ENCODE data around the gene EMC10.

EMC10 gene

GRCh38 chr19:50479761-50480251, 3.5 kb downstream of the EMC10 start:
- no peak for DNase-seq

DNA sequence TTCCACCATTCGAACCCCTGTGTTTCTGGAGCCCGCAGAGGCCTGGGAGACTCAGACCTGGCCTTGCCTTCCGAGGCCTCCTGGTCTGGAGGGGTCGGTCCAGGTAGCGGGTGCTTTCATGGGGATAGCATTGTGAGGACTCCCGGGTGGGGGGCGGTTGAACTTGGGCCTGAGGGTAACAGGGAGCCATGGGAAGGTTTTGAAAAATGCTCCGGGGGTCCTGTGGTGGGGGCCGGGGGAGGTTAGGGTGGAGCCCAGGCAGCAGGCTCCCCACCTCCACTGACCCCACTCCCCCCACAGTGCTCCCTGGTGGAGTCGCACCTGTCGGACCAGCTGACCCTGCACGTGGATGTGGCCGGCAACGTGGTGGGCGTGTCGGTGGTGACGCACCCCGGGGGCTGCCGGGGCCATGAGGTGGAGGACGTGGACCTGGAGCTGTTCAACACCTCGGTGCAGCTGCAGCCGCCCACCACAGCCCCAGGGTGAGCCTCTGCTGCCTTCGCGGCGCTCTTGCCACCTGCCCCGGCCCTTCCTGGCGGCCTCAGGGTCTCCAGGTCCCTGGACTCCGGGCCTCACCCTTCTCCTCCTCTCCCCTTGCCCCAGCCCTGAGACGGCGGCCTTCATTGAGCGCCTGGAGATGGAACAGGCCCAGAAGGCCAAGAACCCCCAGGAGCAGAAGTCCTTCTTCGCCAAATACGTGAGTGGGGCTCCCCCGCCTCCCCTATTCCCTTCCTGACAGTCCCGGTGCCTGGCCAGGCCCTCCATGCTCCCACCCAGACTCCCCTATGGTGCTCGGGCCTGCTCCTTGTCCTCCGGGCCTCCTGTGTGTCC, 4.2 kb downstream of the EMC10 start:
- DNase-seq = no peak

DNA sequence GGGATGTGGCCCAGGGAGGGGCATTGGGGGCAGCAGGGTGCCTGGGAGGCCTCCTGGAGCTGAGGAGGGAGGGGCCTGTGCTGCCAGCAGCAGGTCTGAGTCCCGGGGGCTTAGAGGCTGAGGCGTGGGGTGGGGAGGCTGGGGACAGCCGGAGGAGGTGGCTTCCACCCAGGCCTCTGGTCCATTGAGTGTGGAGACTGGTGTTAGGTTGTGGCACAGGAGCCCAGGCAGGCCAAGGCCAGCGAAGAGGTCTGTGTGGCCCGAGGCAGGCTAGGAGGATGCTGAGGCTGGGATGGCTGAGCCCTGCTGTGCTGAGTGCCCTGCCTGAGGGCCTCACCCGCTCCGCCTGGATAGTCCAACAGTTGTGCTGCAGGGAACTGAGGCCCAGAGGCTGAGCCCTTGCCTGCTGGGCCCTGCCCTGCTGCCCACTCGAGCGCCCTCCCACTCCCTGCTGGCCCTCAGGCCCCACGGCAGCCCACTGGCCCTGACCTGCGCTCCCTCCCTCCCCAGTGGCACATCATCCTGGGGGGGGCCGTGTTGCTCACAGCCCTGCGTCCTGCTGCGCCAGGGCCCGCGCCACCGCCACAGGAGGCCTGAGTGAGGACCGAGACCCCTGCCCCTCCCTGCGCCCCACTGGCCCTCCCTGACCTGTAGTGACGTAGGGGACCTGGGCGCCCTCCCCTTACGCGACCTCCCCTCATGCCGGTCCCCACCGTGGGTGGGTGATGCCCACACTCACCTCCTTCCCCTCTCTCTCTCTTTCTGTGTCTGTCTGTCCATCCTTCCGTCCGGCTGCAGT, 5.2 kb downstream of the EMC10 start:
- DNase-seq = no peak

DNA sequence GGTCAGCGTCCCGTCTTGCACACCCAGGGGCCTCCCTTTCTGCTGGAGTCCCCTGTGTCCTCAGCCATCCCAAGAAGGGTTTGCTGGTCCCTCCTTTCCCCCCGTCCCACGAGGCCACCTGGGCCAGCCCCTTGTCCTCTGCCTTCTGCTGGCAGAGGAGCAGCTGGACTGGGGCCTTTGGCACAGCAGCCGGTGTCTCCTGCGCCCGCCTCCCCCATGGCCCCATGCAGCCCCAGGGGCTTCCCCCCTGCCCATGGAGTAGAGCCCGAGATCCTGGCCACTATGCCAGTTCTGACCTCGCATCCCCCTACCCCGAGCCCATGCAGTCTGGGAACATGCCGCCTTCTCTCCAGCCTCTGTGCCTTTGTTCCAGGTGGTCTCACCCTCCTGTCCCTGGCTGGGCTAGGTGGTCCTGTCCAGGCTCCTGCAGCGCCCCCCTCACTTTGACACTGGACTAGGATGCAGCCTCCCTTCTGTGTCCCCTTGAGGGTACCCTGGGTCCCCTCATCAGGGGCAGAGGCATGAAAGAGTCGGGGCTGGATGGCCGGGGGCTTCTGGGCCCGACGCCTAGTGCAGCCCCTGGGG, 6.1 kb downstream of the EMC10 start:
- DNase-seq = no peak

GRCh38 chr19:50482916-50483315, 6.6 kb downstream of the EMC10 start:
- DNase-seq = no peak

- no peak for DNase-seq
Measured at GRCh38 chr19:50485284-50485955, 9.1 kb downstream of the EMC10 start.

DNA sequence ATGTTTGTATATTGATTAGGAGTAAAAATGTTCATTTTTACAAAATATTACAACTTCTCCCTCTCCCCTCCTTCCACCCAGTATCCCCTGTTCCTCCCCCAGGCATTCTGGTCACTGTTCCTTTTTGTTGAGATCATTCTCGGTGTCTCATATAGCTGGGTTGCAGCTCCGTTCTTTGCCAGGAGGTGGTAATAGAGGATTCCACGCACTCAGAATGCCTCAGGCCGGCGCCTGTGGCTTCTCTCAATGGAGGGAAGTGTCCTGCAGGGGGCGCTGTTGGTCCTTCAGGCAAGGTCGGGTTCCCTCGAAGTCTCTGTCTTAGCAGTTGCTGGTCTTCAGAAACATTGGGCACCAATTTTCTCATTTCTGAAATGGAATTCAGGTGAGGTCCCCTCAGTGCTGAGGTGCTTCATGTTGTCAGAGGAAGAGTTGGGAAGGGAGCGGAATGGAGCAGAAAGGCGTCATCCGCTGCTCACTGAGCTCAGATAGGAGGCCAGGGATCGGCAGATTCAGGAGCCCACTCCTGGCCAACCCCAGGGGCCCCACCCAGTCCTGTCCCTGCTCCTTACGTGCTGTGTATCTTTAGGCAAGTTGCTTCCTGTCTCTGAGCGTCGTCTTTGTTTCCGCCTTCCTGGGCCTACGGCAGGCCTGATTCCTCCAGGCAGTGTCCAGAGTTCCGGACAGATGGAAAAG, 10.7 kb downstream of the EMC10 start:
- no peak for DNase-seq

DNA sequence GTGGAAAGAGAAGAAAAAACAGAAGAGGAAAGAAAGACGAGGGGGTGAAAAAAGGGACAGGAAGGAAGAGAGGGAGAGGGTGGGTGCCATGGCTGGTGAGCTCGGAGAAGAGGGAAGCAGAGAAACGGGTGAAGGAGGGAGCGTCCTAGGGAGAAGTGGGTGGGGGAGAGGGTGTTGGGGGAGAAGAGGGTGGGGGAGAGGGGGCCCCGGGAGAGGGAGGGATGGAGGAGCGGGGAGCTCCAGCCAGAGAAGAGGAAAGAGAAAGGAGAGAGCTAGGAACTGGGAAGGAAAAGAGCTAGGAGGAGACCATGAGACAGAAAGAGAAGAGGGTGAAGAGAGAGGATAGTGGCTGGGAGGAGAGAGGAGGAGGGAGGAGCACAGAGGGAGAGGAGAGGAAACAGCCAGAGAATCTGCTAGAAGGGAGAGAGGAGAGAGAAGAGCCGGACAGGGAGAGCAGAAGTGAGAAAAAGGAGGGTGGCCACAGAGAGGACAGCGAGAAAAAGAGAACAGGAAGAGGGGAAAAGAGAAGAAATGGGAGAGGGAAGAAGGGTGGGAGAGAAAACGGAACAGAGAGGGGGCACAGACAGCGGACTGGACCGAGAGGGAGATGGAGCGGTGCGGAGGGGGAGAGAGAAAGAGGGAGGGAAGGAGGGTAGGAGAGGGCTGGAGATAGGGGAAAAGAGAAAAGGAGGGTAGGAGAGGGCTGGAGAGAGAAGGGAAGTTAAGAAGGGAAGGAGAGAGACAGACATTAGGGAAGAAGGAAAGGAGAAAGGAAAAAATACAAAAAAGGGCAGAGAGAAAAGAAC, 12.3 kb downstream of the EMC10 start:
- DNase-seq = no peak

GRCh38 chr19:50489461-50490011, 13.2 kb downstream of the EMC10 start:
- DNase-seq = no peak

GRCh38 chr19:50490411-50490811, 14.1 kb downstream of the EMC10 start:
- DNase-seq = no peak

DNA sequence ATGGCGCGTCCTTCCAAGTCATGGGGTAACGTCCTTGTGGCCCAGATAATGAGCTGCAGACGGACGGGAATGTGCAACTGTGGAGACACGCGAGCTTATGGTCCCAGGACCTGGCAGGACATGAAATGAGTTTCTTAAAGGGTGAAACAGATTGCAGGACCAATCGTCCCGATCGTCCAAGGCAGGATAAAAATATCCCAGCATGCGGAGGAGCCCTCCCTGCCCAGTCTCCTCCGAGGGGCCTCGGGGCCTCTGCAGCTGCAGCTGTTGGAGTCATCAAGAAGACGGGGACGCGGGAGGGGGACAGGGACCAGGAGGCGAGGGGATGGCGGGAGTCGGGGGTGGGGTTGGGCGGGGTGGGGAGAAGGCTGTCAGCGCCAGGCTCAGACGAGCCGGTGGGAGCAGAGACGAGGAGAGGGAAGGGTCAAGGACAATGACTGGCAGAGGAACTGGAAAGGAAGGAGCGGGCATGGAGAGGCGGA, 14.7 kb downstream of the EMC10 start:
- no peak for DNase-seq

DNA sequence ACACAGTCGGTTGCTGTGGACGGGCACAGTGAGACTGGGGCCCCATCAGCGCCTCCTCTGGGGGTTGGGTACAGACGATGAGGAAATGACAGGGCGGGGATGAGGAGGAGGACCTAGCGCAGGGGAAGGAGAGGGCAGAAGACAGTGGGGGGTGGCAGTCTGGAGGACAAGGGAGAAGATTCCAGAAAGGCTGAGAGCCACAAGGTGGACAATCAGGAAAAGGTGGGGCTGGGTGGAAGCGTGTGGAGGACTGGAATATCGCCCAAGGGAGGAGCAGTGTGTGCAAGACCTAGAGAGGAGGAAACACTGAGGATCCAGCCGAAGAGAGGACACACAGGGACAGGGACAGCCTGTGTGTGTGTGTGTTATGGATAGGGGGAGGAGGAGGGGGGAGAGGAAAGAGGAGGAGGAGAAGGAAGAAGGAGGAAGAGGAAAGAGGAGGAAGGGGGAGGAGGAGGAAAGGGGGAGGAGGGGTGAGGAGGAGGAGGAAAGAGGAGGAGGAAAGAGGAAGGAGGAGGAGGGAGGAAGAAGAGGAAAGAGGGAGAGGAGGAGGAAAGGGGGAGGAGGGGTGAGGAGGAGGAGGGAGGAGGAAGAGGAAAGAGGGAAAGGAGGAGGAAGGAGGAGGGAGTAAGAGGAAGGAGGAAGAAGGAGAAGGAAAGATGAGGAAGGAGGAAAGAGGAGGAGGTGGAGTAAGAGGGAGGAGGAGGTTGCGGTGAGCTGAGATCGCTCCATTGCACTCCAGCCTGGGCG, 16.2 kb downstream of the EMC10 start:
- DNase-seq = no peak

- DNase-seq = no peak
Measured at GRCh38 chr19:50493171-50493570, 16.9 kb downstream of the EMC10 start.

DNA sequence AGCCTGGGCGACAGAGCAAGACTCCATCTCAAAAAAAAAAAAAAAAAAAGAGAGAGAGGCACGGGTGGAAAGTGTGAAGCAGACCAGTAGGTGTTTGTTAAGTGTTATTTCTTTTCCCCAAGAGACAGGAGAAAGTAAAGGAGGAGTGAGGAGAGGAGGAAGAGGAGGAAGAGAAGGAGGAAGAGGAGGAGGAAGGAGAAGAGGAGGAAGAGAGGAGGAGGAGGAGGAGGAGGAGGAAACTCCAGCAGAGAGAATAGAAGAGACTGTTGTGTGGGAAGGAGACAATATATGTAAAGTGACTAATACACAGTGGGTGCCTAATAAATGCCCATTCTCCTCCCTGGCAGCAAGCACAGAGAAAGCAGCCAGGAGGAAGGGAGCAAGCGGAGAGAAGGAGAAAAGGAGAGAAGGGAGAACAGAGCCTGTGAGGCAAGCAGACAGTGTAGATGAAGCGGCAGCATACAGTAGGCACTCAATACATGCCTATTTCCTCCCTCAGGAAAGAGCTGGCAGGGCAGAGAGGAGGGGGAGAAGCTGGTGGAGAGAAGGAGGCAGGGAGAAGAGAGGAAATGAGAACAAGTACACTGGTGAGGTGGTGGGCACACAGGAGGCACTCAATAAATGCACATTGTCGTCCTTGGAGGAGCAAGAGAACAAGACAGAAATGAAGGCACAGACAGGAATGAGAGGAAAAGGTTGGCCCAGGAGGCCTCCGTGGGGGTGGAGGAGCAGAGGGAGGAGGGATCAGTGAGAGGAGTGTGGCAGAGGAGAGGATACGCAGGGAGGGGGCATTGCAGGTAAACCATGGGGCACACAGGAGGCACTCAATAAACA, 18.1 kb downstream of the EMC10 start:
- no peak for DNase-seq

DNA sequence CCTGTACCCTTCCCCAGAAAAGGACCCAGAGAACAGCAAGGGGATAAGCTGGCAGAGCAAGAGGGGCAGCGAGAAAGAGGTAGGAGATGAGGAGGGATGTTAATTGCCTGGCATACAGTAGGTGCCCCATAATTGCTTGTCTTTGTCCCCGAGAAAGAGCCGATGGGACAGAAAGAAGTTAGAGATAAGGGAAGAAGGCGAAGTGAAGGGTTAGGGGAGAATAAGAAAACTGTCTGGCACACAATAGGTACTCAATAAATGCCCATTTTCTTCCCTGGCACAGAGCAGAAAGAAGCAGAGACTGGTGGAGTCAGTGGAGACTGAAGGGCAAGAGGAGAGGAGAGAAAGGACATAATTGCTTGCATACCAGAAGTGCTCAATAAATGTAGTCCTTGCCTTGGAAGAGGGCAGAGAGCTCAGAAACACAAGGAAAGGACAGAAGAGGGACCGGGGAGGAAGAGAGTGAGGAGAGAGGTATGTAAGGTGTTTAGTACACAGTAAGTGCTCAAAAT, 18.8 kb downstream of the EMC10 start:
- no peak for DNase-seq

DNA sequence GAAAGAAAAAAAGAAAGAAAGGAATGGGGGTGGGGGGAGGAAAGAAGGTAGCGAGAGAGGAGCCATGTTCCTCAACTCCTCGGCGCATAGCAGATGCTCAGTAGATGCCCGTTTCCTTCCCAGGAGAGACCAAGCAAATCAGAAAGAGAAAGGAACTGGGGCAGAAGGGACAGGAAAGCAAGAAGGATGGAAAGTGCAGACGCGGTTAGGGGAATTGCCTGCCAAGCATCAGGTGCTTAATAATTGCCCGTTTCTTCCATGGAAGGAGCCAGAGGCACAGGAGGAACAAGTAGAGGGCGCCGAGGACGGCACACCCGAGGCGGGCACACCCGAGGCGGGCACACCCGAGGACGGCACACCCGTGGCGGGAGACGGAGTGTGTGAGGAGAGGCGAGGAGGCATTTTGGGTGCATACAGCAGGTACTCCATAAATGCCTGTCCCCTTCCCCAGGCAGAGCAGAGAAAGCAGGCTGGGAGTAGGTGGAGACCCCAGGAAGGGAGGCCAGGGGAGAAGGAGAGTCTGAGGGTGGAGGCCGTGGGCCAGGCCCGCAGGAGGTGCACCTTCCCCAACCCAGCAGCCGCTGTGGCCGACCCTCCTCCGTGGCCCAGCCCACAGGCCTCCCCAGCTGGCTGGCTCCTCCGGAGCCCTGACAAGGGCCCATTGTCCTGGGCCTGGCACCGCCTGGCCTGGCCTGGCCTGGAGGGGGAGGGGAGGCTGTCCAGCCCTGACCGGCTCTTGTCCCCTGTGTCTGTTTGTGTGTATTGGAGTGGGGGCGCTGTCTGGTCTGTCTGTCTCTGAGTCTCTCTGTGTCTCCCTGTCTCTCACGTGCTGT, 20.1 kb downstream of the EMC10 start:
- DNase-seq = no peak

- no peak for DNase-seq
Measured at GRCh38 chr19:50497022-50497405, 20.7 kb downstream of the EMC10 start.
